Heart right ventricle (tissue), 16 donors: Measurements from ENCODE around the gene PLXNA2. TPM values are rescaled to one million over a fixed set of nuclear protein-coding genes. Genes with fewer than 3 reads are reported as not detected.
A peak's percentile ranks its signal among the peaks of the same experiment; 100 is the strongest.

Source experiments
- ATAC-seq, 8 donors: fragments of 200-7000 bp; cut with Tn5 transposase; one replicate each; pipeline ENCODE4 v1.9.1; 2020; ENCODE audit warnings: mild to moderate bottlenecking in 8 of 8, moderate library complexity in 8 of 8, moderate number of reproducible peaks in 1 of 8
- DNase-seq, 2 donors: peaks; one replicate each; pipeline ENCODE4 v3.0.0-alpha.2; 2020
- H3K27ac ChIP-seq, 10 donors: fragments of 200-600 bp; sonication (generic) in 2 of 10; one replicate each; pipeline versions ENCODE4 v1.5.0 to v1.8.0; 2020 to 2022; ENCODE audit warnings: mild to moderate bottlenecking in 3 of 10
- H3K27me3 ChIP-seq, 7 donors: fragments of 200-600 bp; one replicate each; pipeline ENCODE4 v1.8.0; 2021 to 2022; ENCODE audit warnings: mild to moderate bottlenecking in 2 of 7
- H3K36me3 ChIP-seq, 9 donors: fragments of 200-600 bp; sonication (generic) in 1 of 9; one replicate each; pipeline versions ENCODE4 v1.5.0 to v1.8.0; 2020 to 2022; ENCODE audit warnings: mild to moderate bottlenecking in 2 of 9
- H3K4me1 ChIP-seq, 9 donors: fragments of 200-600 bp; sonication (generic) in 1 of 9; one replicate each; pipeline versions ENCODE4 v1.5.0 to v1.8.0; 2020 to 2022; ENCODE audit warnings: mild to moderate bottlenecking in 4 of 9
- H3K4me3 ChIP-seq, 10 donors: fragments of 200-600 bp; sonication (generic) in 2 of 10; one replicate each; pipeline versions ENCODE4 v1.5.0 to v1.8.0; 2020 to 2022; ENCODE audit warnings: mild to moderate bottlenecking in 7 of 10, moderate library complexity in 2 of 10
- H3K9me3 ChIP-seq, 11 donors: fragments of 200-600 bp in 10 of 11; sonication (generic) in 2 of 11; one replicate each; pipeline versions ENCODE4 v1.5.0 to v1.8.0; 2013 to 2022; ENCODE audit warnings: mild to moderate bottlenecking in 2 of 11, control low read depth in 1 of 11, moderate library complexity in 1 of 11
- WGBS, 2 donors: extraction: QIAGEN DNeasy Blood & Tissue Kit; methylation state at CpG; one replicate each; pipeline ENCODE4 v1.1.7; 2013; ENCODE audit warnings: inconsistent platforms in 1 of 2; 5-methylcytosine and 5-hydroxymethylcytosine counted together
- intact Hi-C, 10 donors: fragments of 100-400 bp; cut with DNase I; formaldehyde crosslinking; loops; one replicate each; pipeline versions ENCODE4 v1.11.1 to v1.14.2; 2022
- polyA plus RNA-seq, 2 donors: library from polyadenylated mRNA; stranded (reverse); fragments of 200-250 nt; gene quantifications; one replicate each; pipeline ENCODE4 v1.2.3, GENCODE V29; 2013
- total RNA-seq, 10 donors: library from RNA; stranded (reverse); fragmentation: NEBNext Ultra II Directional in 3 of 10; extraction: Animal tissue kit (Norgen Biotek cat#: 25700) in 3 of 10; gene quantifications; one replicate each; pipeline versions ENCODE4 v1.2.1 to v1.2.4, GENCODE V29; 2021 to 2023
- TF ChIP-seq, protein P1 (sequence below), 9 donors: fragments of 200-600 bp; sonication (generic) in 2 of 9; IDR thresholded peaks; one replicate each; pipeline versions ENCODE4 v1.5.0 to v1.8.0; 2021 to 2022; ENCODE audit warnings: antibody characterized with exemption in 9 of 9, mild to moderate bottlenecking in 5 of 9, moderate library complexity in 1 of 9
- donor health status: Arrhythmogenic right ventricular cardiomyopathy.
- donor health status: ischemic (EF 13 %, LVEDD 7.1; RV severe dilation, severe dysfunction).
- donor health status: healthy with polysubstance abuse.
- donor health status: DM: no; HTN: yes; CAD: no.
- donor health status: DM: no; HTN: no; CAD: no.
- donor health status: ischemic (EF 25% LVEDD 6.9; RV normal size, moderate dysfunction).
- donor health status: ischemic (EF 25% LVEDD 5.7; RV mildly dilated, moderate dysfunction).
- donor health status: healthy.
- donor health status: DM: yes; HTN: yes; CAD: no.
- donor health status: Ischemic cardiomyopathy.
- donor health status: ischemic (EF 35%, LVEDD 5.7; RV mildly dilated, moderate dysfunction).
- donor health status: nonischemic (EF 11% LVEDD 7.7; RV severe dilation, severe dysfunction).
- donor health status: DM: yes; HTN: yes; CAD: no.
- donor health status: PGD.
- donor health status: ischemic (EF 29% LVEDD 5.4; RV normal size, mild dysfunction).
- donor health status: nonischemic (EF 23%, LVEDD 6.1; RV moderate dilation, normal function).

Gene PLXNA2
- total and polyA plus RNA-seq, 12 donors, result 6.1 to 31.6 (median 17.9) TPM

DNA sequence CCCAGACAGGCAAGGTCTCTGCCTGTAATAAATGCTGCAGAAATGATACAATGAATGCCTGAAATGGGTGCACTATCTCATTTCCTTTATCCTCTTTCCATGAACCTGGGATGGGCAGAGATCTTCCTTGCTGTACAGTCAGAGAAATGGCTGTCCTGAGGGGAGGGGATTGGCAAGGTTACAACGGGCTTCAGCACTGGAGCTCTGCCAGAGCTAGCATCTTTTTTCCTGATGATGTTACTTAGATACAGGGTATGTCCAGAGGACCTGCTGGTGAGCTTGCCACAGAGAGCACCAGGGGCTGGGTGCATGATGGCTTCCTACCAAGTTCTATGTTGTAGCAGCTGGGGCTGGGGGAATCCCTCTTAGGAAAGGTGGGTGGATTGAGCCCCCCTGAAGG is 115.1 kb downstream of the PLXNA2 start:
- peaks cover 0 to 4% (median 0%) of the 10 kb centered on the region in 7 donors for H3K27me3 ChIP-seq
- whole genome bisulfite sequencing, 2 donors, result 24 to 34% methylated on average over 1 of the region's 1 CpG
- H3K4me1 ChIP-seq, result peaks cover 6 to 33% (median 19%) of the 10 kb centered on the region in 9 donors
- intact Hi-C loops, result loop anchor here in 1 of 10 donors (5.0 kb wide), 1 partner anchor 113 kb away; the partner anchor contains the start of gene PLXNA2
- no peak overlapping the region for H3K27ac ChIP-seq
- H3K36me3 ChIP-seq, result peaks cover 0 to 3% (median 0%) of the 10 kb centered on the region in 9 donors
- no peak for DNase-seq
- H3K4me3 ChIP-seq, result no peak overlapping the region
- no peaks in the 10 kb centered on the region for H3K9me3 ChIP-seq
- no peak for ATAC-seq
- TF ChIP-seq, protein P1, sequence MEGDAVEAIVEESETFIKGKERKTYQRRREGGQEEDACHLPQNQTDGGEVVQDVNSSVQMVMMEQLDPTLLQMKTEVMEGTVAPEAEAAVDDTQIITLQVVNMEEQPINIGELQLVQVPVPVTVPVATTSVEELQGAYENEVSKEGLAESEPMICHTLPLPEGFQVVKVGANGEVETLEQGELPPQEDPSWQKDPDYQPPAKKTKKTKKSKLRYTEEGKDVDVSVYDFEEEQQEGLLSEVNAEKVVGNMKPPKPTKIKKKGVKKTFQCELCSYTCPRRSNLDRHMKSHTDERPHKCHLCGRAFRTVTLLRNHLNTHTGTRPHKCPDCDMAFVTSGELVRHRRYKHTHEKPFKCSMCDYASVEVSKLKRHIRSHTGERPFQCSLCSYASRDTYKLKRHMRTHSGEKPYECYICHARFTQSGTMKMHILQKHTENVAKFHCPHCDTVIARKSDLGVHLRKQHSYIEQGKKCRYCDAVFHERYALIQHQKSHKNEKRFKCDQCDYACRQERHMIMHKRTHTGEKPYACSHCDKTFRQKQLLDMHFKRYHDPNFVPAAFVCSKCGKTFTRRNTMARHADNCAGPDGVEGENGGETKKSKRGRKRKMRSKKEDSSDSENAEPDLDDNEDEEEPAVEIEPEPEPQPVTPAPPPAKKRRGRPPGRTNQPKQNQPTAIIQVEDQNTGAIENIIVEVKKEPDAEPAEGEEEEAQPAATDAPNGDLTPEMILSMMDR (IDR thresholded peaks at IDR 0.05), result no peak

DNA sequence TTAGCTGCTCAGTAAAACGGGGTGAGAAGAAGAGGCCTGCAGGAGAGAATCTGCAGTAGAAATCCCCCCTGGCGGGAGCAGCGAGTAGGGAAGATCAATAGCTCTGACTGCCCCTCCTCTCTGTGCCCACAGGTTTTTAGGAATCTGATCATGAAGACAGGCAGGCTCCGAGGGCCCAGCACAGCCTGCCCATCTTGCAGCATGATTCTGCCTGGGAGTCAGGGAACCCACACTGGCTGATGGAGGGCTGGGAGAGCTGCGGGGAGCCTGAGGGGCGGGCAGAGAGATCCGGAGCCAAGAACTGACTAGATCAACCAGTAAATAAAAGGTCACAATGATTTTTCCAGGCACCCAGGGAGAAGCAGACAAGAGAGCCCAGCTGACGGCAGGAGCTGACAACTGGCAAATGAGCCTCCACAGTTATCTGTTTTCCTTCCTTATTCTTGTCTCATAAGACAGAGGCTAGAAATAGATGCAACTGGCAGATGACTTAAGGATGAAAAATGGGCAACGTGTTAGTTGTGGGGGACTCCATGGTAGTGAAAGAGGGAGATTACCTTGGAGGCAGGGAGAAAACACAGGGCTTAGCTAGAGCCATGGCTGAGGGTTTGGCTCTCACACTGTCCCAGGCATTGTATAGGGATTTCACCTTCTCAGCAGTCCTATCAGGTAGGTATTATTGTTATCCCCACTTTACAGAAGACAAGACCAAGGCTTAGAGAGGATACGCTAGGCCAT is 116.2 kb downstream of the PLXNA2 start:
- Histone ChIP-seq H3K36me3 (peaks cover 0 to 3% (median 0%) of the 10 kb centered on the region in 9 donors), H3K4me1 (peaks cover 6 to 32% (median 19%) of the 10 kb centered on the region in 9 donors), H3K4me3 (no peak overlapping the region), H3K9me3 (no peaks in the 10 kb centered on the region), H3K27me3 (peaks cover 0 to 4% (median 0%) of the 10 kb centered on the region in 7 donors), H3K27ac (no peak overlapping the region)
- no peak for DNase-seq
- TF ChIP-seq, protein P1 (IDR thresholded peaks at IDR 0.05), result no peak
- ATAC-seq, result no peak
- intact Hi-C loops, result loop anchor here in 1 of 10 donors (5.0 kb wide), 1 partner anchor 114 kb away; the partner anchor contains the start of gene PLXNA2
- WGBS, 2 donors, result 45 to 57% methylated on average over 10 of the region's 10 CpGs

DNA sequence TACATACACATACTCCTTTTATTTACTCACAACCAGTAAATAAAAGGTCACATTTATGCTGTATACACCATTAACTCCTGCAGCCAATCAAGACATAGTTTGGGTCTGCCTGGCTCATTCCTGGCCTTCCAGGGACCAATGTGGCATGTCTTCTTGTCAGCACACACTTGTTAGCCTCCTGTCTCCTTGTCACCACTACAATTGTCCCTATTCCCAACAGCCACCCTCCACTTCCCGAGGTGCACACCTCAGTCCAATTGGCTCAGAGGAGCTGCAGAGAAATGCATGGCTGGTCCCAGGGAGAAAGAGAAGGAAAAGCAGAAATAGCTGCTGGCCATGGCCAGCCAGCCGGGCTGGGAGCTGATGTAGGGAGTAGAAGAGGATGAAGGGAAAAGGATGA is 116.9 kb downstream of the PLXNA2 start:
- H3K9me3 ChIP-seq, result no peaks in the 10 kb centered on the region
- H3K27me3 ChIP-seq, result peaks cover 0 to 4% (median 0%) of the 10 kb centered on the region in 7 donors
- DNase-seq (no peak), ATAC-seq (peak in 3 of 8 donors; percentile 34 to 67 (median 39))
- WGBS, 2 donors, result 50 to 51% methylated on average over 2 of the region's 2 CpGs
- no peak overlapping the region for H3K4me3 ChIP-seq
- TF ChIP-seq, protein P1 (IDR thresholded peaks at IDR 0.05), result no peak
- peaks cover 6 to 25% (median 13%) of the 10 kb centered on the region in 9 donors for H3K4me1 ChIP-seq
- no peak overlapping the region for H3K27ac ChIP-seq
- intact Hi-C loops, result loop anchor here in 1 of 10 donors (5.0 kb wide), 1 partner anchor 115 kb away; the partner anchor contains the start of gene PLXNA2
- H3K36me3 ChIP-seq, result peaks cover 0 to 3% (median 0%) of the 10 kb centered on the region in 9 donors

DNA sequence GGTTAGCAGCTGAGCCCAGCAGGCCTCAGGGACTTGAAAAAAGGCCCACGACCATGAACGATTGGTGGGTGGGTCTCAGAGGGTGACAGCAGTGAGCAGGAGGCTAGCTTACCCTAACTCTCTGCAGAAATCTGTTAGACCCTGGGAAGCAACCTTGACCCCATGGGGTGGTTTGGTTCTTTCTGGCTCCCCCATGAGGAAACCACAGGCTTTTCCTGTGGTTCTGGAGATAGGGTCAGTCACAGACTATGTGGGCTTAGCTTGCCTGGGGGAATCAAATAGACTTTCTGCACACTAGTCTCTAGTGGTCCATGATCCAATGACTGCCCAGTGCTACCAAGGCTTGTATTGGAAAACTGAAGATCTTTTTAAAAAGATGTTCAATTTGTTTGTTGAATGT is 118.1 kb downstream of the PLXNA2 start:
- Histone ChIP-seq H3K27ac (no peak overlapping the region), H3K4me3 (no peak overlapping the region), H3K9me3 (no peaks in the 10 kb centered on the region), H3K4me1 (peaks cover 0 to 19% (median 12%) of the 10 kb centered on the region in 9 donors), H3K36me3 (peaks cover 0 to 3% (median 0%) of the 10 kb centered on the region in 9 donors), H3K27me3 (no peaks in the 10 kb centered on the region)
- no peak for ATAC-seq
- intact Hi-C loops, result loop anchor here in 1 of 10 donors (5.0 kb wide), 1 partner anchor 116 kb away; the partner anchor contains the start of gene PLXNA2
- DNase-seq, result no peak
- TF ChIP-seq, protein P1 (IDR thresholded peaks at IDR 0.05), result no peak
- WGBS, 2 donors, result 73 to 74% methylated on average over 2 of the region's 2 CpGs
